Spleen (tissue), 11 donors: ENCODE data around the gene S1PR5. TPM values are rescaled to one million over a fixed set of nuclear protein-coding genes. Genes with fewer than 3 reads are reported as not detected.

Source experiments
- DNase-seq: peaks from one replicate; pipeline ENCODE4 v3.0.0-alpha.2; 2020
- H3K27ac ChIP-seq, 8 donors: fragments of 200-600 bp; sonication (generic) in 7 of 8; 1 replicate in 4 of 8; 2 replicates in 4 of 8; pipeline versions ENCODE4 v1.5.0 to v1.8.0; 2016 to 2021; ENCODE audit warnings: inconsistent platforms in 4 of 8, mild to moderate bottlenecking in 4 of 8, moderate library complexity in 1 of 8
- H3K27me3 ChIP-seq, 7 donors: fragments of 200-600 bp; sonication (generic) in 6 of 7; replicated peaks in 1 of 7; 1 replicate in 4 of 7; 2 replicates in 3 of 7; pipeline versions ENCODE4 v1.5.0 to v1.8.0; 2016 to 2021; ENCODE audit warnings: inconsistent platforms in 3 of 7, mild to moderate bottlenecking in 1 of 7
- H3K36me3 ChIP-seq, 6 donors: fragments of 200-600 bp; sonication (generic) in 5 of 6; 1 replicate in 4 of 6; 2 replicates in 2 of 6; pipeline versions ENCODE4 v1.5.0 to v1.8.0; 2016 to 2021; ENCODE audit warnings: inconsistent platforms in 2 of 6
- H3K4me1 ChIP-seq, 6 donors: fragments of 200-600 bp; sonication (generic) in 5 of 6; 1 replicate in 3 of 6; 2 replicates in 3 of 6; pipeline versions ENCODE4 v1.5.0 to v1.8.0; 2016 to 2021; ENCODE audit warnings: inconsistent platforms in 3 of 6
- H3K4me3 ChIP-seq, 8 donors: fragments of 200-600 bp; sonication (generic) in 7 of 8; 1 replicate in 4 of 8; 2 replicates in 4 of 8; pipeline versions ENCODE4 v1.5.0 to v1.8.0; 2016 to 2021; ENCODE audit warnings: inconsistent platforms in 4 of 8, mild to moderate bottlenecking in 4 of 8, moderate library complexity in 2 of 8
- H3K9me3 ChIP-seq, 8 donors: fragments of 200-600 bp; sonication (generic) in 7 of 8; 1 replicate in 4 of 8; 2 replicates in 4 of 8; pipeline versions ENCODE4 v1.5.0 to v1.8.0; 2016 to 2021; ENCODE audit warnings: inconsistent platforms in 4 of 8
- POLR2A ChIP-seq, 3 donors: fragments of 450-650 bp; IDR thresholded peaks; one replicate each; pipeline ENCODE4 v1.5.1; 2017; ENCODE audit warnings: antibody characterized with exemption in 3 of 3, mild to moderate bottlenecking in 1 of 3
- POLR2AphosphoS5 ChIP-seq, 3 donors: sonication (generic); formaldehyde crosslinking; IDR thresholded peaks; one replicate each; pipeline ENCODE4 v1.5.1; 2017; ENCODE audit warnings: antibody characterized with exemption in 3 of 3
- WGBS, 5 donors: extraction: QIAGEN DNeasy Blood & Tissue Kit in 3 of 5; methylation state at CpG; one replicate each; pipeline versions ENCODE4 v1.1.5 to v1.1.7; 2013 to 2018; 5-methylcytosine and 5-hydroxymethylcytosine counted together
- intact Hi-C: fragments of 100-400 bp; cut with DNase I; formaldehyde crosslinking; loops from one replicate; pipeline ENCODE4 v1.15.0; 2023; ENCODE audit warnings: low total_unique reads
- polyA plus RNA-seq, 3 donors: library from polyadenylated mRNA; stranded (reverse); fragments of 200-250 nt; gene quantifications; one replicate each; pipeline ENCODE4 v1.2.1, GENCODE V29; 2013
- total RNA-seq, 7 donors: library from RNA; depleted of rRNA in 3 of 7; stranded (reverse); fragments of >200 nt in 3 of 7; fragmentation: NEBNext Ultra II Directional in 4 of 7; extraction: Animal tissue kit (Norgen Biotek cat#: 25700) in 4 of 7; gene quantifications; one replicate each; pipeline versions ENCODE4 v1.1.0 to v1.2.1, GENCODE V29; 2016 to 2021
- TF ChIP-seq, protein P1 (sequence below), 11 experiments: fragments of 200-600 bp in 7 of 11; fragments of 450-650 bp in 4 of 11; sonication (generic) in 4 of 11; IDR thresholded peaks in 8 of 11; conservative IDR thresholded peaks in 3 of 11; 1 replicate in 7 of 11; 2 replicates in 4 of 11; pipeline versions ENCODE4 v1.4.0 to v1.8.0; 2016 to 2021; ENCODE audit warnings: antibody characterized with exemption in 11 of 11, inconsistent platforms in 4 of 11, mild to moderate bottlenecking in 1 of 11
- donor health status: healthy with polysubstance abuse.
- donor health status: DM: no; HTN: no; CAD: no; lungs with moderate emphysema.
- donor health status: DM: no; HTN: no; CAD: no.
- donor health status: Bipolar disorder and iron deficiency.
- donor health status: healthy.
- donor health status: DM: no; HTN: no; CAD: no.
- donor health status: DM: yes; HTN: yes; CAD: no.

Gene S1PR5
- total and polyA plus RNA-seq, 10 donors = 0.52 to 21.2 (median 6.0) TPM

GRCh38 chr19:10505583-10506229 lies 11.5 kb downstream of the S1PR5 start:
- TF ChIP-seq, protein P1, sequence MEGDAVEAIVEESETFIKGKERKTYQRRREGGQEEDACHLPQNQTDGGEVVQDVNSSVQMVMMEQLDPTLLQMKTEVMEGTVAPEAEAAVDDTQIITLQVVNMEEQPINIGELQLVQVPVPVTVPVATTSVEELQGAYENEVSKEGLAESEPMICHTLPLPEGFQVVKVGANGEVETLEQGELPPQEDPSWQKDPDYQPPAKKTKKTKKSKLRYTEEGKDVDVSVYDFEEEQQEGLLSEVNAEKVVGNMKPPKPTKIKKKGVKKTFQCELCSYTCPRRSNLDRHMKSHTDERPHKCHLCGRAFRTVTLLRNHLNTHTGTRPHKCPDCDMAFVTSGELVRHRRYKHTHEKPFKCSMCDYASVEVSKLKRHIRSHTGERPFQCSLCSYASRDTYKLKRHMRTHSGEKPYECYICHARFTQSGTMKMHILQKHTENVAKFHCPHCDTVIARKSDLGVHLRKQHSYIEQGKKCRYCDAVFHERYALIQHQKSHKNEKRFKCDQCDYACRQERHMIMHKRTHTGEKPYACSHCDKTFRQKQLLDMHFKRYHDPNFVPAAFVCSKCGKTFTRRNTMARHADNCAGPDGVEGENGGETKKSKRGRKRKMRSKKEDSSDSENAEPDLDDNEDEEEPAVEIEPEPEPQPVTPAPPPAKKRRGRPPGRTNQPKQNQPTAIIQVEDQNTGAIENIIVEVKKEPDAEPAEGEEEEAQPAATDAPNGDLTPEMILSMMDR (IDR thresholded peaks at IDR 0.05 in 8 of 11, conservative IDR thresholded peaks at IDR 0.05 in 3 of 11) = peak; percentile 67 to 90 (median 81)
- TF ChIP-seq POLR2A (IDR thresholded peaks at IDR 0.05) = no peak
- no peak for TF ChIP-seq POLR2AphosphoS5 (IDR thresholded peaks at IDR 0.05)
- WGBS, 5 donors = 26 to 31% (median 30%) methylated on average over 17 of the region's 17 CpGs
- Histone ChIP-seq H3K27me3 (peaks cover 0 to 17% (median 6%) of the 10 kb centered on the region in 7 donors), H3K36me3 (no peaks in the 10 kb centered on the region), H3K4me1 (peaks cover 9 to 60% (median 36%) of the 10 kb centered on the region in 6 donors), H3K4me3 (no peak overlapping the region), H3K9me3 (no peaks in the 10 kb centered on the region), H3K27ac (no peak overlapping the region)
- intact Hi-C loops = no loop called here
- DNase-seq = peak; percentile 91

- Histone ChIP-seq H3K27ac (peak within 1 kb of the TSS; percentile 91 to 99 (median 98)), H3K27me3 (no peaks in the 10 kb centered on the region), H3K4me1 (peaks cover 24 to 61% (median 50%) of the 10 kb centered on the region in 6 donors), H3K9me3 (no peaks in the 10 kb centered on the region), H3K4me3 (peak within 1 kb of the TSS; percentile 87 to 92 (median 89)), H3K36me3 (peaks cover 0 to 20% (median 13%) of the 10 kb centered on the region in 6 donors)
- TF ChIP-seq POLR2AphosphoS5 (IDR thresholded peaks at IDR 0.05) (no peak), POLR2A (IDR thresholded peaks at IDR 0.05) (no peak)
- TF ChIP-seq, protein P1 (IDR thresholded peaks at IDR 0.05 in 8 of 11, conservative IDR thresholded peaks at IDR 0.05 in 3 of 11) = no peak
- intact Hi-C loops = loop anchor here (5.0 kb wide), 1 partner anchor 64 kb away; the partner anchor contains the start of genes CDKN2D and KRI1
- DNase-seq = no peak
- 3 to 8% (median 4%) methylated on average over 32 to 73 of the region's 73 CpGs for WGBS, 5 donors
Measured at GRCh38 chr19:10503002-10503789, 14.1 kb downstream of the S1PR5 start, which contains the start of gene KEAP1. Gene KEAP1 (minus strand): TSS chr19:10503356. CDS start chr19:10500033, 3,323 bp downstream.

DNA sequence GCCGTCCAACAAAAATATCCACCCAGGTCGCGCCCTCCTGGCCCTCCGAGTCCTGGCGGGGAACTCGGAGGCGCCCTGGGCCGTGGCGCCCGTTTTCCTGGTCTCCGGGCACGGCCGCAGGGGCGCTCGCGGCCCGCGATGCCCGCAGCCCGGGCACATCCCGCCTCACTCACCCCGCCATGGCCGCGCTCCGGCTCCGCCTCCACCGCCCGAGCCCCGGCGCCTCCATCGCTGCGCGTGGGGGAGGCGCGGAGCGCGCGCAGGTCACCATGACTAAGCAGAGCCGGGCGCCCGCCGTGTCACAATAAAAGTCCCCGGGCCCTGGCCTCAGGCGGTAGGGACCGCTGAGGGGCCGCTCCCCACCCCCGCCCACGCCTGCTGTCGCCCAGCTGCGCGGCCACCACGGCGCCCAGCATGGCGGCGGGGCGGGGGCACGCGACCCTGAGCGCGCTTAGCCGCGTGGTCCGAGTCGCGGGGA lies 14.7 kb downstream of the S1PR5 start:
- TF ChIP-seq POLR2AphosphoS5 (IDR thresholded peaks at IDR 0.05) (peak; percentile 71 to 90 (median 86)), POLR2A (IDR thresholded peaks at IDR 0.05) (peak in 2 of 3 donors; percentile 26 to 44)
- TF ChIP-seq, protein P1 (IDR thresholded peaks at IDR 0.05 in 8 of 11, conservative IDR thresholded peaks at IDR 0.05 in 3 of 11) = peak in 2 of 11 experiments; percentile 15 to 16
- peaks cover 24 to 67% (median 57%) of the 10 kb centered on the region in 6 donors for H3K4me1 ChIP-seq
- peak overlapping the region; percentile 87 to 92 (median 89) for H3K4me3 ChIP-seq
- no peaks in the 10 kb centered on the region for H3K9me3 ChIP-seq
- H3K27ac ChIP-seq = peak overlapping the region; percentile 91 to 99 (median 98)
- intact Hi-C loops = loop anchor here (5.0 kb wide), 1 partner anchor 65 kb away; the partner anchor contains the start of genes CDKN2D and KRI1
- WGBS, 5 donors = 0 to 1% (median 0%) methylated on average over 4 to 65 of the region's 65 CpGs
- H3K27me3 ChIP-seq = no peaks in the 10 kb centered on the region
- peak; percentile 98 for DNase-seq
- H3K36me3 ChIP-seq = peaks cover 0 to 27% (median 14%) of the 10 kb centered on the region in 6 donors
